Activated CD8-positive, alpha-beta memory T cell treated with anti-CD3 and anti-CD28 coated beads, Interleukin-2, amount 50 U/mL, for 1 hour (primary cell): ENCODE results near the gene NR2E1.

ENCODE experiments used
- DNase-seq: peaks from one replicate; pipeline ENCODE4 v3.0.0-alpha.2; 2020; ENCODE audit errors: extremely low read depth

Gene NR2E1

GRCh38 chr6:108165714-108166663 is at the start of gene NR2E1:
NR2E1 (plus strand) TSS chr6:108166022; CDS start chr6:108166766, 744 bp downstream.
- no peak for DNase-seq

- DNase-seq, result no peak
These were observed 49.0 kb upstream of the NR2E1 start for GRCh38 chr6:108116546-108117426.

GRCh38 chr6:108117427-108118358 is 48.1 kb upstream of the NR2E1 start:
- no peak for DNase-seq

GRCh38 chr6:108118359-108118724 is 47.5 kb upstream of the NR2E1 start:
- DNase-seq, result no peak

DNA sequence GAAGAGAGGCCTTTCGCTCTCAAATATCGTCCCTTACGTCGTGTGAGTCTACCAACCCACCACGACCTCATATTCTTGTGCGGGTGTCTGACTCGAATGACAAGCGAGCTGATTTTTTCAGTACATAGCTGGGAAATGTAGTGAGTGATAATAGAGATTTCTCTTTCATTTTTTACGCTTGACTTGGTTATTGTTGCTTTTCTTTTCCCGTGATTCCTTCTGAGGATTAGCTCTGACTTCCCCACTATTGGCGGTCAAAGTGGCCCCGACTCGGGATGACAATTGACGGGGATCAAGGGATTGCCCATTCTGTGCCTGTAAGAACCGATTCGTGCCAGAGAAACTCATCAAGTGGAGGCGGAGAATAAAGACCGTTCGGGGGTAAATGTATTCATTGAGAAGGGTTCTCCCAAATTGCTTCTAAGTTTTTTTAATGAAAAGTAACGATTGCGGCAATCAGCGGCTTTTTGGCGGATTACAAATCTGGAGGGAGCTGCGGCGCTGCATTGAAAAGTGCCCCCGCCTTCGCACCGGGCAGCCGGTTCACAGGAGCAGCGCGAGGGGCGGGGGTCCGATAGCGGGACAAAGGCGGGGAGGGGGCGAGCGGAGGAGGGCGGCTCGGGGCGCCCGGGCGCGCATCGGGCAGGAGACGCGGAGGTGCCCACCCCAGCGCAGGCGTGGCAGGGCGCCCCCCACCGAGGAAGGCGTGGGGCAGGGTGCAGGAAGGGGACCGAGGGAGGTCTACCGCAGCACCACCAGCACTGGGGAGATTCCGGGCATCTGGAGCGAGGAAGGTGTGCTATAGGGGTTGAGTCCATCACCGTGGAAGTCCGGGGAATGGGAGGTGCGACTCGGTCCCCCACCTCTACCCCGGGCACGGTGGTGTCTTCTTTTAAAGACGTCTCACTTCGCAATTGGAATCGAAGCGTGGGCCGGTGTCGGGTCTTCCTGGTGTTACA is 46.7 kb upstream of the NR2E1 start:
- DNase-seq, result no peak

DNA sequence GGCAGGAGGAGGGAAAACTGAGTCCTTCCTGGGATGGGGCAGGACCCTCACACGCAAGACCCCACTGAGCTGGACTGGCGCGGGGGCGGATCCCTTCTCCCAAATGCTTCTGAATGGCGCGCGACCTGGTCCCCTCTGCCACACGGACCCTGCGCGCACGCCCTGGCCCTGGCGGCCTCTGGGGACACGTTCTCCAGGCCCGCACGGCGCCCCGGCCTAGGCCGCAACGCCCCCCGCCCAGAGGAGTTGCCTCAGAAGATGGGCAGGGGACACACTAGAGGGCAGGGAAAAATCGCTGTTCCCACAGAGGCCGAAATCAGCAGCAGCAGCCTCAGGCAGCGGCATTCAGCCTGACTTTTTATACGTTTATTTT is 46.1 kb upstream of the NR2E1 start:
- no peak for DNase-seq

- no peak for DNase-seq
These were observed 45.5 kb upstream of the NR2E1 start for GRCh38 chr6:108120311-108120710.

DNA sequence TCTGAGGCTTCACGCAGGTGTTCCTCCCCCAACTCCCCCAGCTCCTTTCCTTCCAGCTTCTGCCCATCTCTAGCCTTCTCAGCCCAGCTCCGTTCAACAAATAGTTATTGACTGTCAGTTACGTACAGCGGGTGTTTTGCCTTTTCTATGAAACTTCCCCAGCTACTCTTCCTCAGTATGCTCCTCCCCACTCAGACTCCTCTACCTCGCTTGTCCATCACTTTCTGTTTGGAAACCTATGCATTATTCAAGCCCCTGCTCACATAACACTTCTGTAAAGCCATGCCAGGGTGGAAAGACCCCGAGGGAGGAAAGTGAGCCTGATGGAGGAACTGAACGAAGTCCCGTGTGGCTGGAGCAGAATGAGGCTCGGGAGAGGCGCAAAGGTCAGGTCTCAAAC is 44.2 kb upstream of the NR2E1 start:
- DNase-seq, result no peak

- DNase-seq, result no peak
These were observed 42.3 kb upstream of the NR2E1 start for GRCh38 chr6:108123481-108123929.

- DNase-seq, result no peak
These were observed 41.9 kb upstream of the NR2E1 start for GRCh38 chr6:108123946-108124345.

- no peak for DNase-seq
These were observed 38.8 kb upstream of the NR2E1 start for GRCh38 chr6:108127056-108127455.

- no peak for DNase-seq
These were observed 38.0 kb upstream of the NR2E1 start for GRCh38 chr6:108127826-108128225.

DNA sequence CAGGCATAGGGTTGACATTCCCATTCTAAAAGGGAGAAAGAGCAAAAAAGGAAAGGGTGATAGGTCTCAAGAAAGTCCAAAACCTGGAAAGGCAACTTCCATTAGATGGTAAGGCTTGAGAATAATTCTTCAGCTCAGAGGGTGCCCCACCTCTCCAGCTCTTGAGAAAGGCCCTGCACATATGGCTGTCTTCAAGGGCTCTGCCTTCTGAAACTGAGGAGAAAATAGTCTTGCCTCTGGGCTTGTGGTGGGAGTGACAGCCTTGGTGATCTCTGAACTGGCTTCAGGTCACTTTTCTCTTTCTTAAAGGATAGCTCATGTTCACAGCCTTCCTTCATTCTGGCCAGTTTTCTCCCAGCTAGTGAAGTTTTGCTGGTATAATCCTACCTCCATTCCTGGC is 35.6 kb upstream of the NR2E1 start:
- no peak for DNase-seq

- no peak for DNase-seq
These were observed 33.0 kb upstream of the NR2E1 start for GRCh38 chr6:108132863-108133262.

DNA sequence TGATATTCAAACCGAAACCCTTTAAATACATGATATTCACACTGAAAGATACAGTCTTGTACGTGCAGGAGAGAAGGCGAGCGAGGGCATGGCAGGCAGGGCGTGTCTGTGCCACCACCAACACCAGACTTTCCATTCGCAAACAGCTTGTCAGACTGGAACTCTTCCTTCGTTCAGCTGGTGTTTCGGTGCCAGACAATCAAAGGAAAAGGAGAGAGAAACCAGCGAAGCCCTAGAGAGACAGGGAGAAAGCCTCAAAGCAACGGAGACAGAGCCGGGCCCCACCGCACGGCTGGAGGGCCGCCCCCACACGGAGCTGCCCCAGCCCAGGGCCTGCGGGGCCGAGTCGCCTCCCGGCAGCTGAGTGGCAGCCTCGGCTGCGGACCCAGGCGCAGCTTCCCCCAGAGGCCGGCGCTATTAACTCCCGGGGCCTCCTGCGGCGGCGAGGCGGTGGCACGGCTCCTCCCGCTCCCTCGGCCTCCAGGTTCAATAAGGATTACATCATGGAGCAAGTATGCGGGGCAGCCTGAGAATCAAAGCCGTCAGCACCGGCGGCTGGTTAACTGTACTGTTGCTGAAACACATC is 32.1 kb upstream of the NR2E1 start:
- no peak for DNase-seq

- DNase-seq, result no peak
These were observed 31.4 kb upstream of the NR2E1 start for GRCh38 chr6:108134213-108134970.

- no peak for DNase-seq
These were observed 23.6 kb upstream of the NR2E1 start for GRCh38 chr6:108142240-108142639.

DNA sequence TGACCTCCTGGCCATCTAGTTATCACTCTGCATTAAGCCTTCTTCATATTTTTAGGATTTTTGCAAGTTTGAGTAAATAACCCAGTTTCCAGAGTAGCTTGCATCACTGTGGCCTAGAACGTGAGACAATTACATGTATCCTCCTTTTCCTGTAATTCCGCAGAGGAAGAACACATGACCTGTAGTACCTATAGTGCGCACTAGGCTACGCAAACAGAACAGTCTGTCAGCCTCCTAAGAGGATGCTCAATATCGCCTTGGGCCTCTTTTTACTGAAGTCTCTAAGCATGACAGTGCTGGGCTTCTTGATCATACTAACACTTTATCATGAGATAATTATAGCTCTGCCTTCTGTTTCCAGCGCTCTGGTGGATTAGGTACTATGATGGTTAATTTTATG is 20.2 kb upstream of the NR2E1 start:
- DNase-seq, result no peak

GRCh38 chr6:108152446-108152845 is 13.4 kb upstream of the NR2E1 start:
- no peak for DNase-seq
